ENCODE results near the gene PACSIN1. TPM values are rescaled to one million over a fixed set of nuclear protein-coding genes. Genes with fewer than 3 reads are reported as not detected.
"Not testable (repeated sequence)": the region's sequence is repeated elsewhere in the genome, so short reads cannot be mapped to it uniquely, and the experiment has no call there.

PACSIN1 gene
- total and polyA plus RNA-seq, 4 donors, result 5.8 to 34.8 (median 25.7) TPM

DNA sequence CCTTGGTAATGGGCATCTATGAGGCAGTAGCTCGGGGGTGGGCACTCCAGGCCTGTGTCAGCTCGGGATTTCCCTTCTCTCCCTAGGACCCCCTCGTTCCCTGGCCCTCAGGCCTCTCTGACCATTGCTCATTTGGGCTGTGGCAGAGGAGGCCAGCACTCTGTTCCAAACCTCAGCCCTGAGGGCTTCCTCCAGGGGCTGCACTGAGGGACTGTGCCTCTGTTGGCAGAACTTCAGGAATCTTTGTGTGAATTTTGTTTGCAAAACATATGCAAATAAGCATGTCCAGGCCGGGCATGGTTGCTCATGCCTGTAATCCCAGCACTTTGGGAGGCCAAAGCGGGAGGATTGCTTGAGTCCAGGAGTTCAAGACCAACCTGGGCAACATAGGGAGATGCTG, 11.0 kb downstream of the PACSIN1 start:
- Histone ChIP-seq H3K27ac (ENCODE audit: low read depth, low read length) (no peak overlapping the region), H3K27me3 (ENCODE audit: control insufficient read depth, insufficient read depth, low read length) (no peaks in the 10 kb centered on the region), H3K4me1 (ENCODE audit: control insufficient read depth, insufficient read depth, low read length) (peaks cover 2% of the 10 kb centered on the region), H3K4me3 (ENCODE audit: low read depth, low read length) (no peak overlapping the region), H3K36me3 (ENCODE audit: control insufficient read depth, insufficient read depth, low read length) (no peaks in the 10 kb centered on the region), H3K9me3 (ENCODE audit: control insufficient read depth, insufficient read depth, low read length) (no peaks in the 10 kb centered on the region)
- WGBS (ENCODE audit: insufficient coverage), result 46% methylated on average over 3 of the region's 5 CpGs
- peak in 1 of 6 donors; percentile 45 for DNase-seq (ENCODE audit: low read depth in 4 of 6, low spot score in 6 of 6)

DNA sequence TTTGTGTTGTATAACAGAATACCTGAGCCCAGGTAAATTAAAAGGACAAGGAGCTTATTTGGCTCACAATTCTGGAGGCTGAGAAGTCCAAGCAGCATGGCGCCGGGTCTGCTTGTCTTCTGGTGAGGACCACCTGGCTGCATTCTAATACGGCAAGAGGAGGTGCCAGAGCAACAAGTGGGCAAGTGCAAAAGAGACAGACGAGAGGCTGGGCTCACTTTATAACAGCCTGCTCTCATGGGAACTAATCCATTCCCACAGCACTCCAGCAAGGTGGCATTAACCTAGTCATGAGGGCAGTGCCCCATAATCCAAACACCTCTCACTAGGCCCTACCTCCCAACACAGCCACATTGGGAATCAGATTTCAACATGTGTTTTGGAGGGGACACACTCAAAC, 12.9 kb downstream of the PACSIN1 start:
- Histone ChIP-seq H3K9me3 (ENCODE audit: control insufficient read depth, insufficient read depth, low read length) (no peaks in the 10 kb centered on the region), H3K27ac (ENCODE audit: low read depth, low read length) (no peak overlapping the region), H3K4me1 (ENCODE audit: control insufficient read depth, insufficient read depth, low read length) (peaks cover 2% of the 10 kb centered on the region), H3K36me3 (ENCODE audit: control insufficient read depth, insufficient read depth, low read length) (no peaks in the 10 kb centered on the region), H3K4me3 (ENCODE audit: low read depth, low read length) (no peak overlapping the region), H3K27me3 (ENCODE audit: control insufficient read depth, insufficient read depth, low read length) (no peaks in the 10 kb centered on the region)
- WGBS (ENCODE audit: insufficient coverage), result 92% methylated on average over 4 of the region's 4 CpGs
- no peak for DNase-seq (ENCODE audit: low read depth in 4 of 6, low spot score in 6 of 6)

- not testable (repeated sequence) for H3K36me3 ChIP-seq (ENCODE audit: control insufficient read depth, insufficient read depth, low read length); DNase-seq (ENCODE audit: low read depth in 4 of 6, low spot score in 6 of 6); H3K4me1 ChIP-seq (ENCODE audit: control insufficient read depth, insufficient read depth, low read length); H3K4me3 ChIP-seq (ENCODE audit: low read depth, low read length); H3K9me3 ChIP-seq (ENCODE audit: control insufficient read depth, insufficient read depth, low read length); H3K27me3 ChIP-seq (ENCODE audit: control insufficient read depth, insufficient read depth, low read length); H3K27ac ChIP-seq (ENCODE audit: low read depth, low read length)
- WGBS (ENCODE audit: insufficient coverage), result 96% methylated on average over 5 of the region's 5 CpGs
These were observed 17.9 kb downstream of the PACSIN1 start for GRCh38 chr6:34483781-34484180.

DNA sequence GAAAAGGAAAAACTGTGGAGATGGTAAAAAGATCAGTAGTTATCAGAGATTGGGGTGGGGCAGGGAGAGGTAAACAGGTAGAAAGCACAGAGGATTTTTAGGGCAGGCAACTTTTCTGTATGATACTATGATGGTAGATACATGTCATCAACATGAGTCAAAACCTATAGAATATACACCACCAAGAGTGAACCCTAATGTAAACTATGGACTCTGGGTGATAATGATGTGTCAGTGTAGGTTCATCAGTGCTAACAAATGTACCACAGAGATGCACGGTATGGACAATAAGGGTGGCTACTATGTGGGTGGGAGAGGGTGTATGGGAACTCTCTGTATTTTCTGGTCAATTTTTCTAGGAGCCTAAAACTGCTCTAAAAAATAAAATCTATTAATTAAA, 18.5 kb downstream of the PACSIN1 start:
- DNase-seq (ENCODE audit: low read depth in 4 of 6, low spot score in 6 of 6), result no peak
- no peak overlapping the region for H3K4me3 ChIP-seq (ENCODE audit: low read depth, low read length)
- no CpG with 5 or more reads among the region's 1 CpG for WGBS (ENCODE audit: insufficient coverage)
- H3K27me3 ChIP-seq (ENCODE audit: control insufficient read depth, insufficient read depth, low read length), result no peaks in the 10 kb centered on the region
- H3K36me3 ChIP-seq (ENCODE audit: control insufficient read depth, insufficient read depth, low read length), result peaks cover 2% of the 10 kb centered on the region
- no peaks in the 10 kb centered on the region for H3K9me3 ChIP-seq (ENCODE audit: control insufficient read depth, insufficient read depth, low read length)
- no peak overlapping the region for H3K27ac ChIP-seq (ENCODE audit: low read depth, low read length)
- no peaks in the 10 kb centered on the region for H3K4me1 ChIP-seq (ENCODE audit: control insufficient read depth, insufficient read depth, low read length)

DNA sequence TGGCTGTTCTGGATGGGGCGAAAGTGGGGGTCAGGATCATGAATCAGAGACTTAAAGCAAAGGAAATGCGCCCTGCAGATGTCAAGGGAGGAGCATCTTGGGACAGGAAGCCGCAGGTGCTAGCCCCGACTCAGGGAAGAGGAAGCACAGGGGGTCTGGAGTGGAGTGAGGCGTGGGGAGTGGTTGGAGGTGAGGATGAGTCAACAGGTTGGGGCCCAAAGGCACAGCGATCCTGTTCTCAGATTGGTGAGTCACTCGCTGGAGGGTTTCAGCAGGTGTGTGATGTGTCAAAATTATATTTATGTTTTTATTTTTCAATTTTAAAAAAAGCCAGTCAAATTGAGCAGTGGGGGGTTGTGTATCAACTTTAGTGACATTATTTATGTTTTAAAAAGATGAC, 19.0 kb downstream of the PACSIN1 start:
- no peak overlapping the region for H3K27ac ChIP-seq (ENCODE audit: low read depth, low read length)
- peaks cover 2% of the 10 kb centered on the region for H3K36me3 ChIP-seq (ENCODE audit: control insufficient read depth, insufficient read depth, low read length)
- WGBS (ENCODE audit: insufficient coverage), result 78% methylated on average over 5 of the region's 7 CpGs
- no peak overlapping the region for H3K4me3 ChIP-seq (ENCODE audit: low read depth, low read length)
- no peaks in the 10 kb centered on the region for H3K9me3 ChIP-seq (ENCODE audit: control insufficient read depth, insufficient read depth, low read length)
- H3K27me3 ChIP-seq (ENCODE audit: control insufficient read depth, insufficient read depth, low read length), result no peaks in the 10 kb centered on the region
- no peak for DNase-seq (ENCODE audit: low read depth in 4 of 6, low spot score in 6 of 6)
- H3K4me1 ChIP-seq (ENCODE audit: control insufficient read depth, insufficient read depth, low read length), result no peaks in the 10 kb centered on the region

DNA sequence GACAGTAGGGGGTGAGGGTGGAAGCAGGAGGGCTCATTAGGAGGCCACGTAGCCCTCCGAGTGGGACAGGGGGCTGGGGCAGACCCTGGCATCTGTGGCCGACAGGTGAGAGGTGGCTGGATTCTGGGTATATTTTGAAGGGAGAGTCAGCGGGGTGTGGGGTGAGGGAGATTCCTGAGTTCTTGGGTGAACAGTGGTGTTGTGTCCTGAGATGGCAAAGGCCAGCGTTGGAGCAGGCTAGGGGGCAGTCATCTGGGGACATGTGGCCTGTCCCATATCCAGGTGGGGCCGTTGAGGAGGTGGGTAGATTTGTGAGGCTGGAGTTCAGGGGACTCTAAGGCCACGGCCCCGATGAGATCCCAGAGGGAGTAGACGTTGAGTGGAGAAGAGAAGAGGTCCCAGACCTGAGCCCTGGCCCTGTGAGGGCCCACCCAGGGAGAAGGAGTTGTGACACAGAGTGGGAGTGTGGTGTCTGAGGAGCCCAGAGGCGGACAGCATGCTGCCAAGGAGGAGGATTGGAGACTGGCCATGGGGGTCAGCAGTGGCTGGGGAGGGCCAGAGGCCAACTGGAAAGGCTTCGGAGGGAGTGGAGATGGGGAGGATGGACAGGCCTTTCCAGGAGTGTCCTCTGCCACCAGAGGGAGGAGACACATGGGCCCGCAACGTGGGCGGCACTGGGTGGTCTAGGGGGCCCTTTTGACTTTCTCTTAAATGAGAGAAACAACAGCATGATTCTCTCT, 19.6 kb downstream of the PACSIN1 start:
- peaks cover 2% of the 10 kb centered on the region for H3K36me3 ChIP-seq (ENCODE audit: control insufficient read depth, insufficient read depth, low read length)
- no peaks in the 10 kb centered on the region for H3K27me3 ChIP-seq (ENCODE audit: control insufficient read depth, insufficient read depth, low read length)
- peaks cover 4% of the 10 kb centered on the region for H3K4me1 ChIP-seq (ENCODE audit: control insufficient read depth, insufficient read depth, low read length)
- H3K9me3 ChIP-seq (ENCODE audit: control insufficient read depth, insufficient read depth, low read length), result no peaks in the 10 kb centered on the region
- WGBS (ENCODE audit: insufficient coverage), result 79% methylated on average over 14 of the region's 14 CpGs
- no peak for DNase-seq (ENCODE audit: low read depth in 4 of 6, low spot score in 6 of 6)
- no peak overlapping the region for H3K4me3 ChIP-seq (ENCODE audit: low read depth, low read length)
- no peak overlapping the region for H3K27ac ChIP-seq (ENCODE audit: low read depth, low read length)

DNA sequence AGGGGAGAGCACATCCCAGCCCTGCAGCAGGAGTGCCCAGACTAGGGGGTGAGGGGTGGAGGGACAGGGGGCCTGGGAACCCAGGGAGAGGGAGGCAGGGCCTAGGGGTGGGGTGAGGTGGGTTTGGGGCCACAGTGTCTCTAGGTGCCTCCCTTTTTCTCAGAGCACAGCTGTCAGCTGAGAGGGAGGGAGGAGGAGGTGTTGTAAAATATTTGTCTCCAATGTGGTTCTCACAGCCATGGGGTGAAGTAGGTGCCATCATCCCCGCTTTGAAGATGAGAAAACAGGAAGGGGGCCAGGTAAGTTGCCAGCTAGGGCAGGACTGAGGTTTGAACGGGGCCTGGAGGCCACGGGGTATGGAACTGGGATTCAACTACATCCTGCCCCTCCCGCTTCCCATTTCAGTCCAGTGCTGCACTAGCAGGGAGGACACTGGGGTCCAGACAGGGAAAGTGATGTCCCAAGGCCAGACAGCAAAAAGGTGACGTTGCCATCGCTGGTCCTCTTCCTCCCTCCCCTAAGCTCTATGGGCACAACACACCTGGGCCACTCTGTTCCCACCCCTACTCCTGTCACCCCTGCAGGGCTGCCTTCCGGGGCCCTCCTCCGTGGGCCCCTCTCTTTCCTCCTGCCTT, 20.3 kb downstream of the PACSIN1 start:
- Histone ChIP-seq H3K9me3 (ENCODE audit: control insufficient read depth, insufficient read depth, low read length) (no peaks in the 10 kb centered on the region), H3K27ac (ENCODE audit: low read depth, low read length) (no peak overlapping the region), H3K4me3 (ENCODE audit: low read depth, low read length) (no peak overlapping the region), H3K4me1 (ENCODE audit: control insufficient read depth, insufficient read depth, low read length) (peaks cover 11% of the 10 kb centered on the region), H3K36me3 (ENCODE audit: control insufficient read depth, insufficient read depth, low read length) (peaks cover 2% of the 10 kb centered on the region), H3K27me3 (ENCODE audit: control insufficient read depth, insufficient read depth, low read length) (no peaks in the 10 kb centered on the region)
- no peak for DNase-seq (ENCODE audit: low read depth in 4 of 6, low spot score in 6 of 6)
- 77% methylated on average over 8 of the region's 8 CpGs for WGBS (ENCODE audit: insufficient coverage)

GRCh38 chr6:34486886-34487285, 21.0 kb downstream of the PACSIN1 start:
- not testable (repeated sequence) for H3K27ac ChIP-seq (ENCODE audit: low read depth, low read length); H3K27me3 ChIP-seq (ENCODE audit: control insufficient read depth, insufficient read depth, low read length); H3K36me3 ChIP-seq (ENCODE audit: control insufficient read depth, insufficient read depth, low read length); H3K9me3 ChIP-seq (ENCODE audit: control insufficient read depth, insufficient read depth, low read length); H3K4me3 ChIP-seq (ENCODE audit: low read depth, low read length); DNase-seq (ENCODE audit: low read depth in 4 of 6, low spot score in 6 of 6)
- peaks cover 12% of the 10 kb centered on the region for H3K4me1 ChIP-seq (ENCODE audit: control insufficient read depth, insufficient read depth, low read length)
- 90% methylated on average over 5 of the region's 8 CpGs for WGBS (ENCODE audit: insufficient coverage)

GRCh38 chr6:34487536-34487935, 21.7 kb downstream of the PACSIN1 start:
- peaks cover 2% of the 10 kb centered on the region for H3K36me3 ChIP-seq (ENCODE audit: control insufficient read depth, insufficient read depth, low read length)
- WGBS (ENCODE audit: insufficient coverage), result 76% methylated on average over 5 of the region's 5 CpGs
- no peak overlapping the region for H3K4me3 ChIP-seq (ENCODE audit: low read depth, low read length)
- no peaks in the 10 kb centered on the region for H3K27me3 ChIP-seq (ENCODE audit: control insufficient read depth, insufficient read depth, low read length)
- H3K27ac ChIP-seq (ENCODE audit: low read depth, low read length), result no peak overlapping the region
- H3K9me3 ChIP-seq (ENCODE audit: control insufficient read depth, insufficient read depth, low read length), result no peaks in the 10 kb centered on the region
- no peak for DNase-seq (ENCODE audit: low read depth in 4 of 6, low spot score in 6 of 6)
- H3K4me1 ChIP-seq (ENCODE audit: control insufficient read depth, insufficient read depth, low read length), result peaks cover 12% of the 10 kb centered on the region

GRCh38 chr6:34489207-34489805, 23.4 kb downstream of the PACSIN1 start:
- Histone ChIP-seq H3K9me3 (ENCODE audit: control insufficient read depth, insufficient read depth, low read length) (no peaks in the 10 kb centered on the region), H3K27me3 (ENCODE audit: control insufficient read depth, insufficient read depth, low read length) (no peaks in the 10 kb centered on the region), H3K4me1 (ENCODE audit: control insufficient read depth, insufficient read depth, low read length) (peaks cover 12% of the 10 kb centered on the region), H3K4me3 (ENCODE audit: low read depth, low read length) (no peak overlapping the region), H3K36me3 (ENCODE audit: control insufficient read depth, insufficient read depth, low read length) (peaks cover 2% of the 10 kb centered on the region), H3K27ac (ENCODE audit: low read depth, low read length) (no peak overlapping the region)
- no peak for DNase-seq (ENCODE audit: low read depth in 4 of 6, low spot score in 6 of 6)
- 89% methylated on average over 8 of the region's 9 CpGs for WGBS (ENCODE audit: insufficient coverage)
